Lower lobe of right lung (tissue), 2 donors: ENCODE results near the gene NEK4. TPM values are rescaled to one million over a fixed set of nuclear protein-coding genes. Genes with fewer than 3 reads are reported as not detected.
A peak's percentile ranks its signal among the peaks of the same experiment; 100 is the strongest.

Experiments
- ATAC-seq, 2 donors: fragments of 200-7000 bp; cut with Tn5 transposase; one replicate each; pipeline ENCODE4 v1.9.1; 2020 to 2022; ENCODE audit warnings: mild to moderate bottlenecking in 2 of 2, moderate library complexity in 2 of 2
- DNase-seq: peaks from one replicate; pipeline ENCODE4 v3.0.0-alpha.2; 2020
- H3K27ac ChIP-seq: fragments of 200-600 bp; one replicate; pipeline ENCODE4 v1.8.0; 2022
- H3K27me3 ChIP-seq: fragments of 200-600 bp; one replicate; pipeline ENCODE4 v1.8.0; 2022; ENCODE audit warnings: low read depth
- H3K36me3 ChIP-seq: fragments of 200-600 bp; one replicate; pipeline ENCODE4 v1.8.0; 2022; ENCODE audit warnings: mild to moderate bottlenecking
- H3K4me1 ChIP-seq: fragments of 200-600 bp; one replicate; pipeline ENCODE4 v1.8.0; 2022
- H3K4me3 ChIP-seq: fragments of 200-600 bp; one replicate; pipeline ENCODE4 v1.8.0; 2022; ENCODE audit warnings: mild to moderate bottlenecking
- H3K9me3 ChIP-seq: fragments of 200-600 bp; one replicate; pipeline ENCODE4 v1.8.0; 2022
- CTCF ChIP-seq: fragments of 200-600 bp; IDR thresholded peaks from one replicate; pipeline ENCODE4 v1.8.0; 2022; ENCODE audit warnings: antibody characterized with exemption, mild to moderate bottlenecking
- intact Hi-C: fragments of 100-400 bp; cut with DNase I; formaldehyde crosslinking; loops from one replicate; pipeline ENCODE4 v1.11.0; 2022
- total RNA-seq: library from RNA; stranded (reverse); fragmentation: NEBNext Ultra II Directional; extraction: Animal tissue kit (Norgen Biotek cat#: 25700); gene quantifications from one replicate; pipeline ENCODE4 v1.2.1, GENCODE V29; 2021
- donor health status: DM: no; HTN: yes; CAD: no; lungs with severe emphysema.

The NEK4 gene
- total RNA-seq, 1 donor from 2014 or later = 25.1 TPM

- no peak for ATAC-seq
These were observed 38.4 kb upstream of the NEK4 start for GRCh38 chr3:52809149-52809548.

GRCh38 chr3:52805270-52806039, 34.7 kb upstream of the NEK4 start:
- no peaks in the 10 kb centered on the region for H3K36me3 ChIP-seq
- H3K4me3 ChIP-seq = no peak overlapping the region
- H3K27ac ChIP-seq = no peak overlapping the region
- DNase-seq (no peak), ATAC-seq (no peak)
- no peaks in the 10 kb centered on the region for H3K4me1 ChIP-seq
- intact Hi-C loops = no loop called here
- no peaks in the 10 kb centered on the region for H3K9me3 ChIP-seq
- TF ChIP-seq CTCF = no peak
- no peaks in the 10 kb centered on the region for H3K27me3 ChIP-seq

More at GRCh38 chr3:52809149-52809548, 38.4 kb upstream of the NEK4 start:
- no peak overlapping the region for H3K4me3 ChIP-seq
- H3K27ac ChIP-seq = no peak overlapping the region
- H3K4me1 ChIP-seq = no peaks in the 10 kb centered on the region
- no peak for TF ChIP-seq CTCF
- no peaks in the 10 kb centered on the region for H3K9me3 ChIP-seq
- H3K27me3 ChIP-seq = no peaks in the 10 kb centered on the region
- H3K36me3 ChIP-seq = no peaks in the 10 kb centered on the region
- intact Hi-C loops = no loop called here
- no peak for DNase-seq

- no peaks in the 10 kb centered on the region for H3K27me3 ChIP-seq
- no peaks in the 10 kb centered on the region for H3K4me1 ChIP-seq
- no peak overlapping the region for H3K4me3 ChIP-seq
- H3K9me3 ChIP-seq = no peaks in the 10 kb centered on the region
- DNase-seq (no peak), ATAC-seq (no peak)
- H3K27ac ChIP-seq = no peak overlapping the region
- no peaks in the 10 kb centered on the region for H3K36me3 ChIP-seq
- no peak for TF ChIP-seq CTCF
- intact Hi-C loops = no loop called here
These were observed 31.1 kb upstream of the NEK4 start for GRCh38 chr3:52801839-52802238.

- TF ChIP-seq CTCF = no peak
- no peak for ATAC-seq
- intact Hi-C loops = no loop called here
- H3K4me1 ChIP-seq = no peaks in the 10 kb centered on the region
- H3K27ac ChIP-seq = no peak overlapping the region
- no peaks in the 10 kb centered on the region for H3K9me3 ChIP-seq
- DNase-seq = no peak
- H3K36me3 ChIP-seq = no peaks in the 10 kb centered on the region
- H3K4me3 ChIP-seq = no peak overlapping the region
- no peaks in the 10 kb centered on the region for H3K27me3 ChIP-seq
These were observed 29.3 kb upstream of the NEK4 start for GRCh38 chr3:52800079-52800478.

- DNase-seq (no peak), ATAC-seq (peak; percentile 5 to 18)
- TF ChIP-seq CTCF = peak; percentile 32
- H3K36me3 ChIP-seq = no peaks in the 10 kb centered on the region
- H3K4me1 ChIP-seq = no peaks in the 10 kb centered on the region
- no peaks in the 10 kb centered on the region for H3K9me3 ChIP-seq
- no peak overlapping the region for H3K4me3 ChIP-seq
- intact Hi-C loops = no loop called here
- H3K27me3 ChIP-seq = no peaks in the 10 kb centered on the region
- no peak overlapping the region for H3K27ac ChIP-seq
These were observed 28.3 kb upstream of the NEK4 start for GRCh38 chr3:52798978-52799476.
